ENCODE data around the gene CCDC85C.
"Not testable (repeated sequence)": the region's sequence is repeated elsewhere in the genome, so short reads cannot be mapped to it uniquely, and the experiment has no call there.

CCDC85C gene

DNA sequence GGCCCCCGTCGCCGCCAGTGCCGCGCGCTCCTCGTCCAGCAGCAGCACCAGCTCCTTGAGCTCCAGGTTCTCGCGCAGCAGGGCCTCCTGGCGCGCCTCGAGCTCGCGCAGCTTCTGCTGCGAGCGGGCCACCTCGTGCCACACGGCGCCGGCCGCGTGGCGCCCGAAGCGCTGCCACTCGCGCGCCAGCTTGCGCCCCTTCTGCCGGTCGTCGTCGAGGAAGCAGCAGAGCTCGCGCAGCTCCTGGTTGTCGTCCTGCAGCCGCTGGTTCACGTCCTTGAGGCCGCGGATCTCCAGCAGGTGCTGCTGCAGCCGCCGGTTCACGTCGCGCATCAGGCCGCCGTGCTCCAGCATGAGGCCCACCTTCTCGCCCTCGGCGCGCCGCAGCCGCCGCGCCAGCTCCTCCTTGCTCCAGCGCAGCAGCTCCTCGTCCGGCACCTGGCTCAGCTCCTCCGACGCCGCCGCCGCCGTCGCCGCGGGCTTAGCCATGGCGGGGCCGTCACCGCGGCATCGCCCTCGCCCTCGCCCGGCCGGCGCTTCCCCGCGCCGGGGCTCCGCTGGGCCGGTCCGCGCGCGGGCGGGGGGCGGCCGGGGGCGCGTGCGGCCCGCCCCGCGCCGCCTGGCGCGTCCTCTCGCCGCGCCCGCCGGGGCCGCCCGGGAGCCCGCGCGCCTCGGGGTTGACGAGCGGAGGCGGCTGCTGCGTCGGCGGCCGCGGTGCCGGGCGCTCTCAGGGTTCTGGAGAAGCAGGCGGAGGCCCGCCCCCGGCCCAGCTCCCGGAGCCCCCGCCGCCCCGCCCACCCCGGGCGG is at the start of gene CCDC85C:
Gene CCDC85C (minus strand): TSS at position 737 of the 807 bp plus-strand sequence. CDS start 248 bp downstream, at position 489.
- no peak for DNase-seq (ENCODE audit: low spot score)
- FAIRE-seq, result no peak

DNA sequence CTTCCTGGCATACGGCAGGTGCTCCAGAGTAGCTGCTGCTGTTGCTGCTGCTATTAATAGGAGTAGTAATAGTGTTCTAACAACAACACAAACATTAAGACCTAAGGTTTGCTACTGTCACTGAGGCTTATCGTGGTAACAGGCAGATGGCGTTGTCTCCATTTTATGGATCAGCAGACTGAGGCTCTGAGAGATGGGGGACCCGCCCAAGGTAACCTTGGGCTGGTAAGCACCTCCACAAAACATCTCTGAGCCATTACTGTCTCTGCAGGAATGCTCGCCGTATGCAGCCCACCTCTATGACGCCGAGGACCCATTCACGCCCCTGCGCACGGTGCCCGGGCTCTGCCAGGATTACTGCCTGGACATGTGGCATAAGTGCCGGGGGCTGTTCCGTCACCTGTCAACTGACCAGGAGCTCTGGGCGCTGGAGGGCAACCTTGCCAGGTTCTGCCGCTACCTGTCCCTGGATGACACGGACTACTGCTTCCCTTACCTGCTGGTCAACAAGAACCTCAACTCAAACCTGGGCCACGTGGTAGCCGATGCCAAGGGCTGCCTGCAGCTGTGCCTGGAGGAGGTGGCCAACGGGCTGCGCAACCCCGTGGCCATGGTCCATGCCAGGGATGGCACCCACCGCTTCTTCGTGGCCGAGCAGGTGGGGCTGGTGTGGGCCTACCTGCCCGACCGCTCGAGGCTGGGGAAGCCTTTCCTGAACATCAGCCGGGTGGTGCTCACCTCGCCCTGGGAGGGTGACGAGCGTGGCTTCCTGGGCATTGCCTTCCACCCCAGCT is 48.1 kb upstream of the CCDC85C start:
- no peak for FAIRE-seq
- DNase-seq (ENCODE audit: low spot score), result no peak

- DNase-seq (ENCODE audit: low spot score) (no peak), FAIRE-seq (no peak)
Measured at GRCh38 chr14:99650189-99650588, 46.2 kb upstream of the CCDC85C start.

DNA sequence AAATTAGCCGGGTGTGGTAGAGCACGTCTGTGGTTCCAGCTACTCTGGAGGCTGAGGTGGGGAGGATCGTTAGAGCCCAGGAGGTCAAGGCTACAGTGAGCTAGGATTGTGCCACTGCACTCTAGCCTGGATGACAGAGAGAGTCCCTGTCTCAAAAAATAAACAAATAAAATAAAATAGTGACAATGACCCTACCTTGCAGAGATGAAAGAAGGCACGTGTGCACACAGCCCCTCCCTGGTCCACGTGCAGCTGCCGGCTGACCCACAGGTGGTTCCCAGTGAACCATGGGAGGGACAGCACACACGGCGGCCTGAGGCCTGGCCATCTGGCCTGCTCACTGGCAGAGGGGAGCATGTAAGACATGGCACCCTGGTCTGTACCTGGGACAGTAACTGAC is 45.6 kb upstream of the CCDC85C start:
- FAIRE-seq (no peak), DNase-seq (ENCODE audit: low spot score) (no peak)

DNA sequence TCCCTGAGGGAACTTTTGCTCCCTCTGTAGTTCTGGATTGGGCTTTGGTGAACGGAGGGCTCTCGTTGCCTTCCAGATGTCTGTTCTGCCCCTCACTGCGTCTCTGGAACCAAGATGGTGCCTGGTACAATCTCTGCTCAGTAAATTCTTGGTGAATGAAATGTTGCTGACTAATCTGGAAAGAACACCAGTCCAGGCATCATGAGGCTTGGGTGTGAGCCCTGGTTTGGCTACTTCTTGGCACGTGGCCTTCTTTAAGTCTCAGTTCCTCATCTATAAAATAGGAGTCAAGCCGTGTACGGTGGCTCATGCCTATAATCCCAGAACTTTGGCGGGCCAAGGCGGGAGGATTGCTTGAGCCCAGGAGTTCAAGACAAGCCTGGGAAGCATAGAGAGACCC is 45.2 kb upstream of the CCDC85C start:
- no peak for FAIRE-seq
- DNase-seq (ENCODE audit: low spot score), result no peak

DNA sequence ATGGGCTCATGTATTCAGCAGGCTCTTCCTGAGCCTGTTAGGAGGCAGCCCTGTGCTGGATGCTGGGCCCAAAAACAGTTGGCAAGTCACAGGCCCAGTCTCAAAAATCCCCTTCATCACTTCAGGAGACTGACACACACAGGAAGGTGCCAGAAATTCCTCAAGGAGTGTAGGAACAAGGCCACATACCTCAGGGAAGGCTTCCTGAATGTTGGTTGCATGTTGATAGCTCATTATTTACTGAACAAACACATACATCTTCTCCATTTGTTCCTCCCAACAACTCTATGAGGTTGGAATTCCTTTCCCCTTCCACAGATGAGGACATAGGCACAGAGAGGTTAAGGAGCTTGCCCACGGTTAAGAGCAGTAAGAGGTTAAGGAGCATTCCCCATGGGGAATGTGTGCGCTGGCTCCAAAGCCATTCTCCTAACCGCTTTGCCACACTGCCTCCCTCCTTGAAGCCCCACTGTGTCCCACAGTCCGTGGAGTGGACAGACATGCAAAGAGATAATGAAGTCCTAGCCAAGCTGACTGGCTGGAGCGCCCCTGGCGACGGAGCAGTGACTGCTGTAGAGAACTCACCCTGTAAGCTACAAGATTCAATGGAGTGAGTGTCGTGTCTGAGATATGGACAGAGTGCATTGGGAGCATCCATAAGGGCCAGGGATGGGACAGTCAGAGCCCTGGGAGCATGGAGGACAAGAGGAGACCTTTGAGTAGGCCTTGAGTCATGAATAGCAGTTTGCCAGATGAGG is 44.2 kb upstream of the CCDC85C start:
- FAIRE-seq, result no peak
- DNase-seq (ENCODE audit: low spot score), result no peak

DNA sequence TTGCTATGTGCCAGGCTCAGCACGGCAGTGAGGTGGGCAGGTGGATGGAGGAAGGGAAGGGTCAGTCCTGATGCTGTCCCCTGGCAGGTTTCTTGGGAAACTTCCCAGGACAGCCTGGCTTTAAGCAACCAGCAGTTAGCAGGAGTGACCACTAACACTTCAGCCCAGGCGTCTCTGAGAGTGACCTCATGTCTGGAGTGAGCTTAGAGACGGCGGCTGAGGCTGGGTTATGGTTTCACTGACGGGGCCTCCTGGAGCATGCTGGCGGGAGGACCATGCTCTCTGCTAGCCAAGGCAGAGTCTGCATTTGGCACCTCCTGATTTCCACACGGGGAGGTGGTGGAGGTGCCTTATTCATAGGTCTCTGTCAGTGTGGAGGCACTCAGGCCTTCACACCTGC is 43.4 kb upstream of the CCDC85C start:
- DNase-seq (ENCODE audit: low spot score) (no peak), FAIRE-seq (no peak)

- FAIRE-seq (no peak), DNase-seq (ENCODE audit: low spot score) (no peak)
Measured at GRCh38 chr14:99645545-99646505, 41.8 kb upstream of the CCDC85C start.

- no peak for FAIRE-seq
- no peak for DNase-seq (ENCODE audit: low spot score)
Measured at GRCh38 chr14:99644723-99645544, 40.9 kb upstream of the CCDC85C start, which contains the start of gene HHIPL1. HHIPL1 (plus strand) TSS chr14:99645129; CDS start chr14:99645208, 79 bp downstream.

- no peak for FAIRE-seq
Measured at GRCh38 chr14:99644035-99644587, 40.1 kb upstream of the CCDC85C start.

DNA sequence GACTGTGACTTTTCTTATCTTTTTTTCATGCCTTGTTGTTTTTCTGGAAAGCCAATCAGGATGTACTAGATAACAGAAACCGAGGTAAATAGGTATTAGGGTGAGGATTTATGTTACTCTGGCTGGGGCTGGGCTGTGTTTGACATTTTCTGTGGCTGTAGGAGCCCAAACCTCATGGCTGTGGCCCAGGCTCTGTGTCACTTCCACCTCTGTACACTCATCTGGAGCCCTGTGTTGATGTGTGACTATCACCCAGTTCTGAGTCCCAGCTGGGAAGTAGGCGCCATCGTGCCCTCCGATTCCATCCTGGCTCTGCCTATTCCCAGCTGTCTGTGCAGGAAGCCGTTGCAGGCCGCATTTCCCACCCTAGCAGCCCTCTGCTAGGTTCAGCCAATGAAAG is 39.3 kb upstream of the CCDC85C start:
- no peak for DNase-seq (ENCODE audit: low spot score)
- FAIRE-seq, result no peak

More at GRCh38 chr14:99644035-99644587, 40.1 kb upstream of the CCDC85C start:
- DNase-seq (ENCODE audit: low spot score), result no peak

GRCh38 chr14:99642771-99643170 is 38.8 kb upstream of the CCDC85C start:
- DNase-seq (ENCODE audit: low spot score); FAIRE-seq: not testable (repeated sequence)

GRCh38 chr14:99637624-99638023 is 33.6 kb upstream of the CCDC85C start:
- no peak for FAIRE-seq
- DNase-seq (ENCODE audit: low spot score), result no peak

GRCh38 chr14:99636487-99636886 is 32.5 kb upstream of the CCDC85C start:
- no peak for DNase-seq (ENCODE audit: low spot score)
- FAIRE-seq, result no peak

DNA sequence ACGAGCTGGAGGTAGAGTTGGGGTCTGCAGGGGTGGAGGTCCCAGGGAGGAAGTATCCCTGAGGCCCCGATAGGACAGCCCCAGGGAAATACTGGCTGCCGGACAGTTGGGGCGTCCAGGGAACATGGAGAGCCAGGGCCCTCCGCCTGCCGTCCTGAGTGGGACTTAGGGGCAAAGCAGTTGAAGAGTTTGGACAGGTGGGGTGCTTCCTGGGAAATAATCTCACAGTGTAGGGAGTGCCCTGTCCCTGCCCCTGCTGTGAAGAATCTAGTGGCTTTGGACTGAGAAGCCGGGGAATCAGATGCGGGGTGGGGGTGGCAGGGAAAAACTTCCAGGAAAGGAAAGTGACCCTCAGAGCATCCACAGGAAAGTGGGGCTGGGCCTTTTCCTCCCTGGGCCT is 31.1 kb upstream of the CCDC85C start:
- FAIRE-seq (no peak), DNase-seq (ENCODE audit: low spot score) (no peak)

DNA sequence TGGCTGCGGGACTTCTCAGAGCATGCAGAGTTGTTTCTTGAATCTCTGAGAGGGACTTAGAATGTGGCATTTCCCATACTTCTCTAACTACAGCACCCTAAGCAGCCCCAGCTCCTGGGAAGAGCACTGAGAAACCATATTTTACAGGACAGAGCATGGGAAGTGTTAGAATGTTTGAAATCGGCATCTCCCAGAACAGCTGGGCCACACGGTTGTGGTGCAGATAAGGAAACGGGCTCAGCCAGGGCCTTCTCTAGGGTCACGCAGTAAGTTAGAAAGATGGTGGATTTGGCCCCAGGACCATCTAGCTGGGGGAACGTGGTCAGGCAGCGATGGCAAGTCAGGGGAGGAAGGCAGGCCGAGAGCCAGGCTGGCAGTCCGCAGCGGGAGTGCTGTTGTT is 30.4 kb upstream of the CCDC85C start:
- DNase-seq (ENCODE audit: low spot score) (no peak), FAIRE-seq (no peak)

- DNase-seq (ENCODE audit: low spot score) (no peak), FAIRE-seq (no peak)
Measured at GRCh38 chr14:99633918-99634317, 29.9 kb upstream of the CCDC85C start.

GRCh38 chr14:99633141-99633540 is 29.1 kb upstream of the CCDC85C start:
- FAIRE-seq (no peak), DNase-seq (ENCODE audit: low spot score) (no peak)

DNA sequence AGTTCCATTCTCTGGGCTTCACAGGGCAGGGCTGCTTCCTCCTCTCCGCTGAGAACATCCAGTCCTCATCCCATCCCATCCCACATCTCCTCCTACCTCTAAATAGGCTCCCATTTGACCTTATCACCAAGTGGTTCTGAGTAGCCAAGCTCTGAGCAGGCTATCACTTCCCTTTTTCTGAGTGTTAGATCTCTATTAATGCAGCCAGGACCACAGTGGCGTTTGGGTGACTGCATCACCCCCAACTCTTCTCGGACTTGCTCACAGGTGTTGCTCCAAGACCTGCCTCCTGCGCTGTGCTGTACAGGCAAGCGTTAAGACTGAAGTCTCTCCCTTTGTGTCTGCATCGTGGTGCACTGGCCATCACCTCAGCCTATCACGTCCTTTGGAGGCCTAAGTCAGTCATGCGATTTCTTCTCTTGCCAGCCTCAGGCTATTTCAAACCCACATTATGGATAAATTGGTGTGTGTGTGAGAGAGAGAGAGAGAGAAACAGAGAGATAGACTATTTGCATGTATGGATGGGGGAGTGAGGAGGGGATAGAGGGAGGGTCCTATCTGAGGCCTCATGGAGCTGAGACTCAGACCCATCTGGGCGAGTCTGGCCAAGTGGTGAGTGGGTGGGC is 28.5 kb upstream of the CCDC85C start:
- DNase-seq (ENCODE audit: low spot score), result no peak
- no peak for FAIRE-seq
